Measurements from ENCODE around the gene BMP8A. TPM values are rescaled to one million over a fixed set of nuclear protein-coding genes. Genes with fewer than 3 reads are reported as not detected.
"Not testable (repeated sequence)": the region's sequence is repeated elsewhere in the genome, so short reads cannot be mapped to it uniquely, and the experiment has no call there.

The BMP8A gene
- total RNA-seq, 1 experiment from 2014 or later, result 4.1 TPM

- H3K4me3 ChIP-seq (replicated peaks in 1 of 2; ENCODE audit: low read depth in 1 of 2, low read length in 2 of 2); H3K9ac ChIP-seq (ENCODE audit: low read length); H3K9me2 ChIP-seq (ENCODE audit: insufficient read depth); RAD21 ChIA-PET (ENCODE audit: low non-redundant PET in 1 of 2, low total read pairs in 2 of 2, uncharacterized antibody in 2 of 2, unreplicated experiment in 2 of 2); ATAC-seq; H2AFZ ChIP-seq (ENCODE audit: low read depth, low read length, poor library complexity, severe bottlenecking); H3K9me3 ChIP-seq (ENCODE audit: control insufficient read depth in 1 of 2, insufficient read depth in 1 of 2, low read depth in 1 of 2, low read length in 2 of 2); H3K4me2 ChIP-seq (ENCODE audit: low read length); H3K4me1 ChIP-seq (ENCODE audit: control insufficient read depth in 1 of 2, insufficient read depth in 2 of 2, low read length in 2 of 2); H3K27ac ChIP-seq (ENCODE audit: low read depth, low read length); DNase-seq (ENCODE audit: low read depth, low spot score); intact Hi-C loops (cut with micrococcal nuclease); H4K20me1 ChIP-seq (ENCODE audit: insufficient read depth); H3K79me2 ChIP-seq (ENCODE audit: insufficient read depth, low read length); H3K27me3 ChIP-seq (ENCODE audit: insufficient read depth, low read length); CTCF ChIA-PET; BruUV-seq (replicated peaks): not testable (repeated sequence)
- peaks cover 19 to 23% of the 10 kb centered on the region in 2 experiments; a peak in 3 of 4 replicates for H3K36me3 ChIP-seq (ENCODE audit: control insufficient read depth in 1 of 2, insufficient read depth in 2 of 2, low read length in 2 of 2)
- POLR2A ChIA-PET, result interaction anchor here (1.0 kb wide), 1 partner anchor 26 kb away, joined by 3 read pairs; no protein-coding TSS in a partner anchor
These were observed 24.2 kb upstream of the BMP8A start for GRCh38 chr1:39467108-39467720.

- Histone ChIP-seq H4K20me1 (ENCODE audit: insufficient read depth) (no peaks in the 10 kb centered on the region), H2AFZ (ENCODE audit: low read depth, low read length, poor library complexity, severe bottlenecking) (no peak overlapping the region), H3K9me3 (ENCODE audit: control insufficient read depth in 1 of 2, insufficient read depth in 1 of 2, low read depth in 1 of 2, low read length in 2 of 2) (no peaks in the 10 kb centered on the region), H3K27ac (ENCODE audit: low read depth, low read length) (no peak overlapping the region), H3K9me2 (ENCODE audit: insufficient read depth) (no peaks in the 10 kb centered on the region), H3K79me2 (ENCODE audit: insufficient read depth, low read length) (no peaks in the 10 kb centered on the region), H3K4me3 (replicated peaks in 1 of 2; ENCODE audit: low read depth in 1 of 2, low read length in 2 of 2) (no peak overlapping the region), H3K9ac (ENCODE audit: low read length) (no peak overlapping the region), H3K4me1 (ENCODE audit: control insufficient read depth in 1 of 2, insufficient read depth in 2 of 2, low read length in 2 of 2) (no peaks in the 10 kb centered on the region), H3K4me2 (ENCODE audit: low read length) (no peak overlapping the region), H3K27me3 (ENCODE audit: insufficient read depth, low read length) (no peaks in the 10 kb centered on the region), H3K36me3 (ENCODE audit: control insufficient read depth in 1 of 2, insufficient read depth in 2 of 2, low read length in 2 of 2) (peaks cover 6 to 17% of the 10 kb centered on the region in 2 experiments; a peak in 2 of 4 replicates)
- ATAC-seq (no peak), DNase-seq (ENCODE audit: low read depth, low spot score) (no peak)
- intact Hi-C loops (cut with micrococcal nuclease), result no loop called here
- no TSS peak for BruUV-seq (replicated peaks)
- TF ChIP-seq ATF3 (IDR thresholded peaks at IDR 0.05) (no peak), RAD21 (IDR thresholded peaks at IDR 0.05; ENCODE audit: low read depth) (0 out of 2 replicates have a peak, but pooled peaks have one; percentile 7)
- POLR2A ChIA-PET, result no interaction called here
- RAD21 ChIA-PET (ENCODE audit: low non-redundant PET in 1 of 2, low total read pairs in 2 of 2, uncharacterized antibody in 2 of 2, unreplicated experiment in 2 of 2), result no interaction called here
- CTCF ChIA-PET, result no interaction called here
These were observed 22.3 kb upstream of the BMP8A start for GRCh38 chr1:39469150-39469549.

All from HCT116 (cell line).